GM23338 (cell line): ENCODE measurements around the gene XYLB. TPM values are rescaled to one million over a fixed set of nuclear protein-coding genes. Genes with fewer than 3 reads are reported as not detected.

Source experiments
- ATAC-seq: fragments of 200-7000 bp; cut with Tn5 transposase; 3 replicates; pipeline ENCODE4 v1.9.1; 2020
- DNase-seq: peaks from one replicate; pipeline ENCODE4 v3.0.0-alpha.2; 2015; ENCODE audit warnings: low spot score
- H2AFZ ChIP-seq: fragments of 200-600 bp; sonication (generic); 2 replicates; pipeline ENCODE4 v1.8.0; 2016; ENCODE audit warnings: antibody characterized with exemption, mild to moderate bottlenecking, moderate library complexity
- H3F3A ChIP-seq: fragments of 200-600 bp; sonication (generic); replicated peaks from 2 replicates; pipeline ENCODE4 v1.8.0; 2017; ENCODE audit warnings: antibody characterized with exemption, mixed run types, low read depth
- H3K27ac ChIP-seq: fragments of 200-600 bp; sonication (generic); 2 replicates; pipeline ENCODE4 v1.6.1; 2016; ENCODE audit warnings: low read depth
- H3K27me3 ChIP-seq: fragments of 200-600 bp; sonication (generic); 2 replicates; pipeline ENCODE4 v1.8.0; 2016; ENCODE audit warnings: mild to moderate bottlenecking, mixed run types, moderate library complexity; ENCODE audit not compliant: insufficient read depth
- H3K36me3 ChIP-seq: fragments of 200-600 bp; sonication (generic); 2 replicates; pipeline ENCODE4 v1.8.0; 2016; ENCODE audit warnings: mild to moderate bottlenecking; ENCODE audit not compliant: insufficient read depth
- H3K4me1 ChIP-seq: fragments of 200-600 bp; sonication (generic); 2 replicates; pipeline ENCODE4 v1.8.0; 2016; ENCODE audit warnings: mild to moderate bottlenecking, moderate library complexity; ENCODE audit not compliant: insufficient read depth
- H3K4me2 ChIP-seq: fragments of 200-600 bp; sonication (generic); 2 replicates; pipeline ENCODE4 v1.7.1; 2017; ENCODE audit warnings: mixed run types
- H3K4me3 ChIP-seq: fragments of 200-600 bp; sonication (generic); 2 replicates; pipeline ENCODE4 v1.6.1; 2016; ENCODE audit warnings: mixed run types
- H3K79me2 ChIP-seq: fragments of 200-600 bp; sonication (generic); replicated peaks from 2 replicates; pipeline ENCODE4 v1.8.0; 2017; ENCODE audit warnings: mild to moderate bottlenecking; ENCODE audit not compliant: insufficient read depth
- H3K9me2 ChIP-seq: fragments of 200-600 bp; sonication (generic); 2 replicates; pipeline ENCODE4 v1.8.0; 2017; ENCODE audit not compliant: insufficient read depth
- H4K20me1 ChIP-seq: fragments of 200-600 bp; sonication (generic); replicated peaks from 2 replicates; pipeline ENCODE4 v1.8.0; 2017; ENCODE audit warnings: mild to moderate bottlenecking; ENCODE audit not compliant: insufficient read depth
- H3K27ac Mint-ChIP-seq: 2 replicates; pipeline ENCODE4 v1.8.0; 2020; ENCODE audit warnings: inconsistent platforms, mild to moderate bottlenecking, moderate library complexity, mixed read lengths
- H3K27me3 Mint-ChIP-seq: 3 replicates; pipeline ENCODE4 v1.8.0; 2022; ENCODE audit warnings: low read depth, mild to moderate bottlenecking, moderate library complexity, mixed read lengths, inconsistent platforms; ENCODE audit not compliant: insufficient read depth, poor library complexity
- H3K36me3 Mint-ChIP-seq: 3 replicates; pipeline ENCODE4 v1.8.0; 2021; ENCODE audit warnings: low read depth, mild to moderate bottlenecking, inconsistent platforms, moderate library complexity, mixed read lengths
- H3K4me1 Mint-ChIP-seq: 3 replicates; pipeline ENCODE4 v1.8.0; 2020; ENCODE audit warnings: mild to moderate bottlenecking, inconsistent platforms, mixed read lengths
- H3K4me3 Mint-ChIP-seq: 3 replicates; pipeline ENCODE4 v1.8.0; 2021; ENCODE audit warnings: moderate library complexity, mild to moderate bottlenecking, inconsistent platforms, mixed read lengths
- H3K9me3 Mint-ChIP-seq: 3 replicates; pipeline ENCODE4 v1.8.0; 2020; ENCODE audit warnings: moderate library complexity, mild to moderate bottlenecking, inconsistent platforms, mixed read lengths
- JUNB ChIP-seq: IDR thresholded peaks from one replicate; pipeline ENCODE4 v1.6.1; 2016; ENCODE audit warnings: antibody characterized with exemption; ENCODE audit not compliant: unreplicated experiment
- STAT1 ChIP-seq: IDR thresholded peaks from one replicate; pipeline ENCODE4 v1.6.1; 2016; ENCODE audit warnings: antibody characterized with exemption; ENCODE audit not compliant: unreplicated experiment
- polyA plus RNA-seq: library from polyadenylated mRNA; unstranded; fragments of >200 nt; fragmentation: Nextera tagmentation; extraction: Ambion mirVana; gene quantifications from 2 replicates; pipeline ENCODE4 v1.2.1, GENCODE V29; 2016
- total RNA-seq: library from RNA; depleted of rRNA; stranded (reverse); fragments of >200 nt; shearing (Covaris generic); gene quantifications from 2 replicates; pipeline ENCODE4 v1.2.3, GENCODE V29; 2014
- TF ChIP-seq, protein P1 (sequence below), 2 experiments: fragments of 200-600 bp in 1 of 2; sonication (generic) in 1 of 2; conservative IDR thresholded peaks; 2 replicates each; pipeline versions ENCODE4 v1.5.1 to v1.6.1; 2016 to 2017; ENCODE audit warnings: antibody characterized with exemption in 2 of 2, low read depth in 2 of 2, mild to moderate bottlenecking in 2 of 2, moderate library complexity in 1 of 2
- TF ChIP-seq, protein P2 (sequence below): fragments of 250-450 bp; sonication (Bioruptor Pico); IDR thresholded peaks from 2 replicates; pipeline ENCODE4 v1.5.0; 2020; ENCODE audit warnings: mild to moderate bottlenecking, moderate library complexity

Gene XYLB
- total and polyA plus RNA-seq, 2 experiments from 2014 or later = 1.6 to 3.3 TPM

DNA sequence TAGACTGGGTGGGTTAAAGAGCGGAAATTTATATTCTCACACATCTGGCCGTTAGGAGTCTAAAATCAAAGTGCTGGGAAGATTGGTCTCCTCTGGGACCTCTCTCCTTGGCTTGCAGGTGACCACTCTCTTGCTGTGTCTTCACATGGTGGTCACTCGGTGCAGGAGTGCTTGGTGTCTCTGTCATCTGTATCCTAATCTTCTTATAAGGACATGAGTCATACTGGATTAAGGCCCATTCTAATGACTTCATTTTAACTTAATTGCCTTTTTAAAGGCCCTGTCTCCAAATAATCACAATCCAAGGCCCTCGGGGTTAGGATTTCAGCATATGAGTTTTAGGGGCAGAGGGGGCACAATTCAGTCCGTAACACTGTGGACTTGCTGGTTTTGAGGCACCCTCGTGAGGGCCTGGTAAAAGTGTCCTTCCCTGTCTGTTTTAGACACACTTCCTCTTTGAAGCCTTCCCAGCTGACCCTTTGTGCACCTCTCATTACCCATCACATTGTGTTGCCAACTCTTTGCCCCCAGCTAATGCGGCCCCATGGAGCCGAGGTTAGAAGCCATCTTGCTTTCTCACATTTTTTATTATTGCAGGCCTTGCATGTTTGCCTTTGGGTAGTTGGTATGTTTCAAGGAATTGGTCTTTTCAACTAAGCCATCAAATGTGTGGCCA lies 3.2 kb downstream of the XYLB start:
- Histone ChIP-seq H3F3A (0 out of 2 replicates have a peak, but pooled peaks cover 3% of the 10 kb centered on the region), H3K36me3 (peaks cover 5% of the 10 kb centered on the region; the same call in 1 of the 2 replicates), H3K27me3 (peaks cover 14% of the 10 kb centered on the region), H3K9me2 (no peaks in the 10 kb centered on the region), H2AFZ (no peak overlapping the region), H3K4me1 (no peaks in the 10 kb centered on the region; the same call in 1 of the 2 replicates), H3K27ac (no peak overlapping the region), H3K79me2 (no peaks in the 10 kb centered on the region), H4K20me1 (peaks cover 5% of the 10 kb centered on the region; the same call in 1 of the 2 replicates), H3K4me3 (no peak overlapping the region), H3K4me2 (no peak overlapping the region)
- DNase-seq (no peak), ATAC-seq (no peak)
- Mint-ChIP-seq H3K4me3 (no peak overlapping the region), H3K36me3 (peaks cover 19% of the 10 kb centered on the region; the same call in 2 of the 3 replicates), H3K27me3 (peaks cover 18% of the 10 kb centered on the region), H3K9me3 (no peaks in the 10 kb centered on the region; the same call in 2 of the 3 replicates), H3K27ac (no peak overlapping the region), H3K4me1 (peaks cover 2% of the 10 kb centered on the region; the same call in 1 of the 3 replicates)
- TF ChIP-seq, protein P1, sequence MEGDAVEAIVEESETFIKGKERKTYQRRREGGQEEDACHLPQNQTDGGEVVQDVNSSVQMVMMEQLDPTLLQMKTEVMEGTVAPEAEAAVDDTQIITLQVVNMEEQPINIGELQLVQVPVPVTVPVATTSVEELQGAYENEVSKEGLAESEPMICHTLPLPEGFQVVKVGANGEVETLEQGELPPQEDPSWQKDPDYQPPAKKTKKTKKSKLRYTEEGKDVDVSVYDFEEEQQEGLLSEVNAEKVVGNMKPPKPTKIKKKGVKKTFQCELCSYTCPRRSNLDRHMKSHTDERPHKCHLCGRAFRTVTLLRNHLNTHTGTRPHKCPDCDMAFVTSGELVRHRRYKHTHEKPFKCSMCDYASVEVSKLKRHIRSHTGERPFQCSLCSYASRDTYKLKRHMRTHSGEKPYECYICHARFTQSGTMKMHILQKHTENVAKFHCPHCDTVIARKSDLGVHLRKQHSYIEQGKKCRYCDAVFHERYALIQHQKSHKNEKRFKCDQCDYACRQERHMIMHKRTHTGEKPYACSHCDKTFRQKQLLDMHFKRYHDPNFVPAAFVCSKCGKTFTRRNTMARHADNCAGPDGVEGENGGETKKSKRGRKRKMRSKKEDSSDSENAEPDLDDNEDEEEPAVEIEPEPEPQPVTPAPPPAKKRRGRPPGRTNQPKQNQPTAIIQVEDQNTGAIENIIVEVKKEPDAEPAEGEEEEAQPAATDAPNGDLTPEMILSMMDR (conservative IDR thresholded peaks at IDR 0.05; ENCODE audit: low read depth in 2 of 2) = no peak
- TF ChIP-seq JUNB (no peak), STAT1 (no peak)
- TF ChIP-seq, protein P2, sequence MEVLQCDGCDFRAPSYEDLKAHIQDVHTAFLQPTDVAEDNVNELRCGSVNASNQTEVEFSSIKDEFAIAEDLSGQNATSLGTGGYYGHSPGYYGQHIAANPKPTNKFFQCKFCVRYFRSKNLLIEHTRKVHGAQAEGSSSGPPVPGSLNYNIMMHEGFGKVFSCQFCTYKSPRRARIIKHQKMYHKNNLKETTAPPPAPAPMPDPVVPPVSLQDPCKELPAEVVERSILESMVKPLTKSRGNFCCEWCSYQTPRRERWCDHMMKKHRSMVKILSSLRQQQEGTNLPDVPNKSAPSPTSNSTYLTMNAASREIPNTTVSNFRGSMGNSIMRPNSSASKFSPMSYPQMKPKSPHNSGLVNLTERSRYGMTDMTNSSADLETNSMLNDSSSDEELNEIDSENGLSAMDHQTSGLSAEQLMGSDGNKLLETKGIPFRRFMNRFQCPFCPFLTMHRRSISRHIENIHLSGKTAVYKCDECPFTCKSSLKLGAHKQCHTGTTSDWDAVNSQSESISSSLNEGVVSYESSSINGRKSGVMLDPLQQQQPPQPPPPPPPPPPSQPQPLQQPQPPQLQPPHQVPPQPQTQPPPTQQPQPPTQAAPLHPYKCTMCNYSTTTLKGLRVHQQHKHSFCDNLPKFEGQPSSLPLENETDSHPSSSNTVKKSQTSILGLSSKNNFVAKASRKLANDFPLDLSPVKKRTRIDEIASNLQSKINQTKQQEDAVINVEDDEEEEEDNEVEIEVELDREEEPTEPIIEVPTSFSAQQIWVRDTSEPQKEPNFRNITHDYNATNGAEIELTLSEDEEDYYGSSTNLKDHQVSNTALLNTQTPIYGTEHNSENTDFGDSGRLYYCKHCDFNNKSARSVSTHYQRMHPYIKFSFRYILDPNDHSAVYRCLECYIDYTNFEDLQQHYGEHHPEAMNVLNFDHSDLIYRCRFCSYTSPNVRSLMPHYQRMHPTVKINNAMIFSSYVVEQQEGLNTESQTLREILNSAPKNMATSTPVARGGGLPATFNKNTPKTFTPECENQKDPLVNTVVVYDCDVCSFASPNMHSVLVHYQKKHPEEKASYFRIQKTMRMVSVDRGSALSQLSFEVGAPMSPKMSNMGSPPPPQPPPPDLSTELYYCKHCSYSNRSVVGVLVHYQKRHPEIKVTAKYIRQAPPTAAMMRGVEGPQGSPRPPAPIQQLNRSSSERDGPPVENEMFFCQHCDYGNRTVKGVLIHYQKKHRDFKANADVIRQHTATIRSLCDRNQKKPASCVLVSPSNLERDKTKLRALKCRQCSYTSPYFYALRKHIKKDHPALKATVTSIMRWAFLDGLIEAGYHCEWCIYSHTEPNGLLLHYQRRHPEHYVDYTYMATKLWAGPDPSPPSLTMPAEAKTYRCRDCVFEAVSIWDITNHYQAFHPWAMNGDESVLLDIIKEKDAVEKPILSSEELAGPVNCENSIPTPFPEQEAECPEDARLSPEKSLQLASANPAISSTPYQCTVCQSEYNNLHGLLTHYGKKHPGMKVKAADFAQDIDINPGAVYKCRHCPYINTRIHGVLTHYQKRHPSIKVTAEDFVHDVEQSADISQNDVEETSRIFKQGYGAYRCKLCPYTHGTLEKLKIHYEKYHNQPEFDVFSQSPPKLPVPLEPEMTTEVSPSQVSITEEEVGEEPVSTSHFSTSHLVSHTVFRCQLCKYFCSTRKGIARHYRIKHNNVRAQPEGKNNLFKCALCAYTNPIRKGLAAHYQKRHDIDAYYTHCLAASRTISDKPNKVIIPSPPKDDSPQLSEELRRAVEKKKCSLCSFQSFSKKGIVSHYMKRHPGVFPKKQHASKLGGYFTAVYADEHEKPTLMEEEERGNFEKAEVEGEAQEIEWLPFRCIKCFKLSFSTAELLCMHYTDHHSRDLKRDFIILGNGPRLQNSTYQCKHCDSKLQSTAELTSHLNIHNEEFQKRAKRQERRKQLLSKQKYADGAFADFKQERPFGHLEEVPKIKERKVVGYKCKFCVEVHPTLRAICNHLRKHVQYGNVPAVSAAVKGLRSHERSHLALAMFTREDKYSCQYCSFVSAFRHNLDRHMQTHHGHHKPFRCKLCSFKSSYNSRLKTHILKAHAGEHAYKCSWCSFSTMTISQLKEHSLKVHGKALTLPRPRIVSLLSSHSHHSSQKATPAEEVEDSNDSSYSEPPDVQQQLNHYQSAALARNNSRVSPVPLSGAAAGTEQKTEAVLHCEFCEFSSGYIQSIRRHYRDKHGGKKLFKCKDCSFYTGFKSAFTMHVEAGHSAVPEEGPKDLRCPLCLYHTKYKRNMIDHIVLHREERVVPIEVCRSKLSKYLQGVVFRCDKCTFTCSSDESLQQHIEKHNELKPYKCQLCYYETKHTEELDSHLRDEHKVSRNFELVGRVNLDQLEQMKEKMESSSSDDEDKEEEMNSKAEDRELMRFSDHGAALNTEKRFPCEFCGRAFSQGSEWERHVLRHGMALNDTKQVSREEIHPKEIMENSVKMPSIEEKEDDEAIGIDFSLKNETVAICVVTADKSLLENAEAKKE (CRISPR knock-in tag) = no peak
